GM21423 (cell line): ENCODE results near the gene CLDN9.

Experiments used
- ATAC-seq: cut with Tn5 transposase; IDR thresholded peaks from one replicate; pipeline ENCODE4 v1.9.1; 2021; ENCODE audit warnings: mild to moderate bottlenecking, moderate library complexity; ENCODE audit not compliant: unreplicated experiment

CLDN9 gene

GRCh38 chr16:3012828-3013420, at the start of gene CLDN9:
Gene CLDN9, plus strand, starts transcription at chr16:3012923. Its CDS starts 440 bp downstream, at chr16:3013363.
- no peak for ATAC-seq

- ATAC-seq, result no peak
These were observed 49.5 kb upstream of the CLDN9 start for GRCh38 chr16:2963074-2963722.

GRCh38 chr16:2963723-2964474, 48.8 kb upstream of the CLDN9 start, which contains the start of gene KREMEN2:
Gene KREMEN2, plus strand, starts transcription at chr16:2964275. Its CDS starts 246 bp downstream, at chr16:2964521.
- no peak for ATAC-seq

GRCh38 chr16:2964475-2965336, 48.0 kb upstream of the CLDN9 start:
- ATAC-seq, result no peak

GRCh38 chr16:2966043-2966807, 46.5 kb upstream of the CLDN9 start:
- ATAC-seq, result no peak

GRCh38 chr16:2966808-2967191, 45.9 kb upstream of the CLDN9 start:
- no peak for ATAC-seq

GRCh38 chr16:2967211-2967631, 45.5 kb upstream of the CLDN9 start:
- ATAC-seq, result no peak

- no peak for ATAC-seq
These were observed 45.0 kb upstream of the CLDN9 start for GRCh38 chr16:2967721-2968161.

GRCh38 chr16:2968368-2968737, 44.4 kb upstream of the CLDN9 start:
- ATAC-seq, result no peak

- ATAC-seq, result peak; percentile 72
These were observed 43.8 kb upstream of the CLDN9 start, which contains the start of gene PAQR4 for GRCh38 chr16:2968738-2969544. Gene PAQR4, plus strand, starts transcription at chr16:2969348. Its CDS starts 327 bp downstream, at chr16:2969675.

GRCh38 chr16:2969545-2970521, 42.9 kb upstream of the CLDN9 start:
- ATAC-seq, result peak; percentile 32

- no peak for ATAC-seq
These were observed 42.2 kb upstream of the CLDN9 start for GRCh38 chr16:2970563-2970962.

GRCh38 chr16:2971134-2971984, 41.4 kb upstream of the CLDN9 start:
- ATAC-seq, result no peak

- no peak for ATAC-seq
These were observed 40.5 kb upstream of the CLDN9 start for GRCh38 chr16:2971985-2972784.

GRCh38 chr16:2973093-2973492, 39.6 kb upstream of the CLDN9 start:
- no peak for ATAC-seq

- ATAC-seq, result no peak
These were observed 39.0 kb upstream of the CLDN9 start for GRCh38 chr16:2973605-2974318.
